HG03571 (cell line): ENCODE data around the gene RTP1.
"Not testable (repeated sequence)": the region's sequence is repeated elsewhere in the genome, so short reads cannot be mapped to it uniquely, and the experiment has no call there.

Experiments used
- ATAC-seq: cut with Tn5 transposase; IDR thresholded peaks from one replicate; pipeline ENCODE4 v1.9.1; 2021; ENCODE audit not compliant: unreplicated experiment

RTP1 gene

DNA sequence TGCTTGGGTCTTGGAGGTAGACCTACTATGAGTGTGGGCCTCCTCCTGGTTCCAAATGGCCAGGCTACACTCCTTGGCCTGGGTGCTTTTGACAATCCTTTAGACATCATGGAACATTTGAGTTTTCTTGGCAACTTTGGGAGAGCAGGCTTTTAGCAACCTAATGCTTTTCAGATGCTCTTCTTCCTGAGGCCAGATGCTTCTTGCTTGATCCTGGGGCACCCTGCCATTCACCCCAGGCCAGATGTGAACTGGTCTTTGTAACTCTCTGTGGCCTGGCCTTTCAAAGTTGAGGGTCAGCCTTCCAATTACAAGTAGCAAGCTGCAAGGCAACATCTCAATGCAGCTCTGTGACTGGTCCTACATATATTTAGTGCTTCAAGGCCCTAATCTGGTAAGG lies 40.5 kb downstream of the RTP1 start:
- ATAC-seq: no peak

DNA sequence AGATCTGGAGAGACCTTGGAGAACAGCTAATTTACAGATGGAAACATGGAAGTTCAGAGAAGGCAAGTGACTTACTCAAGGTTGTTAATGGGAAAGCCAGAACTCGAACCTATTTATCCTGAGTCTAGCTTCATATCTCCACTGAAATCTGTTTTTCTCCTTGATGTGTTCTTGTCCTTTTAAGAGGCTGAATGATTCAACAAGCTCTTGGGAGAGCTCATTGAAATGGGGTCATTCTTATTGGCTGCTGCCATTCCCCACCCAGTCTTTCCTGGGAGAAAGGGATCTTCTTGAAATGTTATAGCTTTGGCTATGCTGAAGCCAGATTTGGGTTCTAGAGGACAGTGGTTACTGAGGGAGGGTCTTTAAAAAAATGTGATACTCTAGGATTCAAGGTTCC lies 41.0 kb downstream of the RTP1 start:
- ATAC-seq: no peak

DNA sequence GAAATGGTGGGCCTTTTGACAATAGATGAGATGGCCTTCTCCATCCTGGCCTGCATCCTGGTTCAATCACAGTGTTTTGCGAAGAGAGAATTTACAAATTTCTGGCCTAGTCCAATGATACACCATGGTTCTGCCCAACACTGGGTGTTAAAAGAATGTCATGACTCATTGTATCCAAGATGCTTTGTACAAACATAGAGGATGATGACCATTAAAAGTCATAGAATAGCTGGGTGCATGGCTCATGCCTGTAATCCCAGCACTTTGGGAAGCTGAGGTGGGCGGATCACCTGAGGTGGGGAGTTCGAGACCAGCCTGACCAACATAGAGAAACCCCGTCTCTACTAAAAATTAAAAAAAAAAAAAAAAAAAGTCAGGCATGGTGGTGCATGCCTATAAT lies 41.5 kb downstream of the RTP1 start:
- not testable (repeated sequence) for ATAC-seq

DNA sequence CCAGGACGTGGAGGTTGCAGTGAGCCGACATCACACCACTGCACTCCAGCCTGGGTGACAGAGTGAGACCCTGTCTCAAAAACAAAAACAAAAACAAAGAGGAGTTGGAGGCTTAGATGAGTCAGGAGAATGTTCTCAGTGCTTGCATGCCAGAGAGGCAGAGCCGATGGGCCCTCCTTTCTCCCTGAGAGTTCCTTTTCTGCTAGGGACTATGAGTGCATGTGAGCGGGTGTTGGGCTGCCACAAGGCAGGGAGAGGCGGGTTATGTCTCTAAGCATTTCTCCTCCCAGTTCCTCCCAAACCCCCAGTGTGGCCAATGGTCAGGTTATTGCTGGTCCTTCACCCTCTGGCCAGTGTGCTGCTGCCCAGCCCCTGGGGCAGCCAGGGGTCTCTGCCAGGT lies 45.1 kb downstream of the RTP1 start:
- ATAC-seq: no peak

DNA sequence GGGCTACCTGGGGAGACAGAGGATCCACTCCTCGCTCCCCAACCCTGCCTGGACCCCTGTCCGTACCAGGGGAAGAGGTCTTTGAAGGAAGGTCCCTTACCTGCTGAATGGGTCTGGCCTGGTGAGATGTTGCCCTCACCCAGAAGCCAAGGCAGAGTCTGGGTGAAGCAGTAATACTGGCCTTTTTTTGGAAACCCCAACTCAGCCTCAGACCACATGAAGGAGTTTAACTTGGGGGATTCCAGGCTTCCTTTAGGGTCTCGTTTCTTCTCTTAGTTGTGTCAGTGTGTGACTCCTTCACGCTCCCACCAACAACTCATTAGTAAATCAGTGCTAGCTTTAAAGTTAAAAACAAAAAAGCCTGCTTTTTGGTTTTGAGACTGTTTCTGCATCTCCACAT lies 45.6 kb downstream of the RTP1 start:
- ATAC-seq: no peak

DNA sequence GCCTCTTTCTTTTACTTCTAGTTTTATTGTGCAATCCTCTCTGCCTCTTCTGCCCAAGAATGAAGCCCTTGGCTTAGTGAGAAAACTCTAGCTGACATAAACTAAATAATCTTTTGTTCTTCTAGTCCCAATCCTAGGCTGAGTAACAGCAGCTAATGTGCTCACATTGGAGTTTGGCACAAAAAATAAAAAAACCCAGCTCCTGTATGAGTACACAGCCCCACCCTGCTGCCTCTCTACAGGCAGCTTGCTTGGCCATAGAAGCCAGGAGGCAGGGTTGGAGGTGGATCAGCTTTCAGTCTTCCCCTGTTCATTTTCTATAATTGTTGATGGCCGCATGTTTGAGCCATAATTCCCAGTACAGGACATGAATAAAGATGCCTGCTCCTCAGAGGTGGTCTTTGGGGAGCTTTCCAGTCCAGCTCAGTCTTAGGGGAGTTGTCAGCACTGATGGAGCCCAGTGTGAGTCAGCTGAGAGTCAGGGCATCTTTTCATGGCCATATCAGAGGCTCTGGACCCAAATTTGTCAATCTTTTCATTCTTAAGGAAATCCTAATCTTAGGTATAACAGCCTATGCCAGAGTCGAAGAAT lies 46.7 kb downstream of the RTP1 start:
- no peak for ATAC-seq

DNA sequence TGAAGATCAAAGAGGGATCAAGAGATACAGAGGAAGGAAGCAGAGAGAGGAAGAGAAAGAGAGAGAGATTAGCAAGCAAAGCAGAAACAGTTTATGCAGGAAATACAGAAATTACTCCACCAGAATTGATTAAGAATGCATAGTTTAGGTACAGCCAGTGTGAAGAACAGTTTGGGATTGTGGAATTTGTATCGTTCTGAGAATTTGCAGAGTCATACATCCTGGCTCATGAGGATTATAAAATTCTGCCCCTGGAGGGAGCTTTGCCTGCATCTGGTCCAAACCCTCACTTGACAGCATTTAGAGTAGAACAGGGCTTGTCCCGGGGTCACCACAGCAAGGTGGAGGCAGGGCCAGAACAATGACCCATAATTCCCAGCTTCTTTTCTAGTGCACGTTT lies 50.1 kb downstream of the RTP1 start:
- ATAC-seq: no peak
